Lung (tissue), 12 donors: ENCODE measurements around the gene EXOC2. TPM values are rescaled to one million over a fixed set of nuclear protein-coding genes. Genes with fewer than 3 reads are reported as not detected.
A peak's percentile ranks its signal among the peaks of the same experiment; 100 is the strongest.

ENCODE experiments used
- ATAC-seq: fragments of 200-7000 bp; cut with Tn5 transposase; one replicate; pipeline ENCODE4 v1.9.1; 2020; ENCODE audit warnings: moderate number of reproducible peaks; ENCODE audit not compliant: insufficient read depth, low FRiP score
- DNase-seq, 3 donors: peaks; one replicate each; pipeline ENCODE4 v3.0.0-alpha.2; 2013 to 2017
- H3K27ac ChIP-seq, 2 donors: one replicate each; pipeline ENCODE4 v1.5.1; 2013; ENCODE audit warnings: mild to moderate bottlenecking in 2 of 2, moderate library complexity in 2 of 2, control low read depth in 1 of 2, inconsistent platforms in 1 of 2, low read depth in 1 of 2, low read length in 1 of 2
- H3K27me3 ChIP-seq, 3 donors: one replicate each; pipeline ENCODE4 v1.5.1; 2013; ENCODE audit warnings: low read length in 2 of 3; ENCODE audit not compliant: control insufficient read depth in 3 of 3, insufficient read depth in 3 of 3
- H3K36me3 ChIP-seq, 4 donors: one replicate each; pipeline ENCODE4 v1.5.1; 2013; ENCODE audit warnings: low read length in 4 of 4, mild to moderate bottlenecking in 1 of 4, moderate library complexity in 1 of 4; ENCODE audit not compliant: control insufficient read depth in 4 of 4, insufficient read depth in 4 of 4
- H3K4me1 ChIP-seq, 5 donors: one replicate each; pipeline ENCODE4 v1.5.1; 2013; ENCODE audit warnings: low read length in 5 of 5, mild to moderate bottlenecking in 2 of 5, moderate library complexity in 1 of 5; ENCODE audit not compliant: control insufficient read depth in 5 of 5, insufficient read depth in 5 of 5
- H3K4me3 ChIP-seq: one replicate; pipeline ENCODE4 v1.5.1; 2013; ENCODE audit warnings: mild to moderate bottlenecking, control low read depth, moderate library complexity
- H3K9ac ChIP-seq, 2 donors: one replicate each; pipeline ENCODE4 v1.5.1; 2013; ENCODE audit warnings: low read length in 2 of 2, control low read depth in 1 of 2; ENCODE audit not compliant: insufficient read depth in 1 of 2
- H3K9me3 ChIP-seq, 4 donors: one replicate each; pipeline ENCODE4 v1.5.1; 2013; ENCODE audit warnings: low read length in 3 of 4, mild to moderate bottlenecking in 1 of 4, moderate library complexity in 1 of 4; ENCODE audit not compliant: control insufficient read depth in 4 of 4, insufficient read depth in 3 of 4
- WGBS, 2 donors: extraction: QIAGEN DNeasy Blood & Tissue Kit; methylation state at CpG; one replicate each; pipeline ENCODE4 v1.1.7; 2013; 5-methylcytosine and 5-hydroxymethylcytosine counted together
- polyA plus RNA-seq, 2 donors: library from polyadenylated mRNA; stranded (reverse); fragments of 200-250 nt; gene quantifications; one replicate each; pipeline ENCODE4 v1.2.1, GENCODE V29; 2013
- total RNA-seq, 2 donors: library from RNA; depleted of rRNA in 1 of 2; stranded (reverse); fragments of >200 nt in 1 of 2; gene quantifications; one replicate each; pipeline ENCODE4 v1.2.1, GENCODE V29; 2014 to 2021
- TF ChIP-seq, protein P1 (sequence below): IDR thresholded peaks from 2 replicates; pipeline ENCODE4 v1.5.1; 2012; ENCODE audit warnings: mild to moderate bottlenecking; ENCODE audit errors: control extremely low read depth, extremely low read depth
- donor health status: control.
- donor health status: control.
- donor health status: Bipolar disorder and iron deficiency.
- donor health status: healthy.
- donor health status: DM: yes; HTN: yes; CAD: no.

Gene EXOC2
- total and polyA plus RNA-seq, 4 donors = 6.3 to 33.0 (median 12.8) TPM

DNA sequence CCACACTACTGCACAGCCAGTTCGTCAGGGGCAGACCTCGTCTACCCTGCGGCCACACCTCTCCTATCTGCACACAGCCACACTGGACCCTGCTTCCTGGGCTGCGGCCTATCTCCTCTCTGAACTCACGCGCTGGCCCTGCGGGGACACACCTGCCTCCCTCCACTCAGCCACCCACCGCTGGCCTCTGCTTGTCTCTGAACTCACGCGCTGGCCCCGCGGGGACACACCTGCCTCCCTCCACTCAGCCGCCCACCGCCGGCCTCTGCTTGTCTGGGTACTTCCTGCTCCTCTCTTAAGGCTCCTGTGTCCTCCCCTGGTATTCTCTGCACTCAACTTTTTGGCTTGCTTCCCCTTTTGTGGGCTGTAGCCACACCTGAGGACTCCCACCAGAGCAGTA lies 88.4 kb downstream of the EXOC2 start:
- ATAC-seq (no peak), DNase-seq (no peak)
- H3K9me3 ChIP-seq = no peaks in the 10 kb centered on the region
- 83 to 95% methylated on average over 15 of the region's 15 CpGs for WGBS, 2 donors
- H3K36me3 ChIP-seq = peaks cover 2 to 12% (median 10%) of the 10 kb centered on the region in 4 donors
- TF ChIP-seq, protein P1, sequence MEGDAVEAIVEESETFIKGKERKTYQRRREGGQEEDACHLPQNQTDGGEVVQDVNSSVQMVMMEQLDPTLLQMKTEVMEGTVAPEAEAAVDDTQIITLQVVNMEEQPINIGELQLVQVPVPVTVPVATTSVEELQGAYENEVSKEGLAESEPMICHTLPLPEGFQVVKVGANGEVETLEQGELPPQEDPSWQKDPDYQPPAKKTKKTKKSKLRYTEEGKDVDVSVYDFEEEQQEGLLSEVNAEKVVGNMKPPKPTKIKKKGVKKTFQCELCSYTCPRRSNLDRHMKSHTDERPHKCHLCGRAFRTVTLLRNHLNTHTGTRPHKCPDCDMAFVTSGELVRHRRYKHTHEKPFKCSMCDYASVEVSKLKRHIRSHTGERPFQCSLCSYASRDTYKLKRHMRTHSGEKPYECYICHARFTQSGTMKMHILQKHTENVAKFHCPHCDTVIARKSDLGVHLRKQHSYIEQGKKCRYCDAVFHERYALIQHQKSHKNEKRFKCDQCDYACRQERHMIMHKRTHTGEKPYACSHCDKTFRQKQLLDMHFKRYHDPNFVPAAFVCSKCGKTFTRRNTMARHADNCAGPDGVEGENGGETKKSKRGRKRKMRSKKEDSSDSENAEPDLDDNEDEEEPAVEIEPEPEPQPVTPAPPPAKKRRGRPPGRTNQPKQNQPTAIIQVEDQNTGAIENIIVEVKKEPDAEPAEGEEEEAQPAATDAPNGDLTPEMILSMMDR = no peak
- H3K4me3 ChIP-seq = no peak overlapping the region
- no peak overlapping the region for H3K27ac ChIP-seq
- H3K27me3 ChIP-seq = no peaks in the 10 kb centered on the region
- no peak overlapping the region for H3K9ac ChIP-seq
- H3K4me1 ChIP-seq = peaks cover 0 to 3% (median 0%) of the 10 kb centered on the region in 5 donors

DNA sequence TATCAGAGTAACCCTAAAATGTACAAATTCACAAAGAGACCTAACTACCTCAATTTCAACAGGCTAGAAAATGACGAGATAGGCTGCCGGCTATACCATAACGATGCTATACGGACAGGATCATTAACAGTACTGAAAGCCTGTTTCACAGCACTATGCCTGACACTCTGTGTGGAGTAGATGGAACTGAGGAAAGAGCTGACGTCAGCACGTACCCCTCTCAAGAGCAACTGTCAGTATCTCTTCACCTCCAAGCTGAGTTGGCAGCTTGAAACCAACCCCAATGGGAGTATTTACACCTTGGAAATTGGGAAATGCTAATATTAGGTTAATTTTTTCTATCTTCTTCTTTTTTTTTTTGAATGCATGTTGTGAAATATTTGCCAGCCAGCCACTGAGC lies 89.7 kb downstream of the EXOC2 start:
- 95 to 96% methylated on average over 6 of the region's 6 CpGs for WGBS, 2 donors
- Histone ChIP-seq H3K4me3 (no peak overlapping the region), H3K4me1 (peaks cover 0 to 15% (median 0%) of the 10 kb centered on the region in 5 donors), H3K9ac (no peak overlapping the region), H3K27ac (no peak overlapping the region), H3K9me3 (no peaks in the 10 kb centered on the region), H3K27me3 (no peaks in the 10 kb centered on the region), H3K36me3 (peaks cover 0 to 12% (median 9%) of the 10 kb centered on the region in 4 donors)
- TF ChIP-seq, protein P1 = no peak
- ATAC-seq = no peak
- no peak for DNase-seq

DNA sequence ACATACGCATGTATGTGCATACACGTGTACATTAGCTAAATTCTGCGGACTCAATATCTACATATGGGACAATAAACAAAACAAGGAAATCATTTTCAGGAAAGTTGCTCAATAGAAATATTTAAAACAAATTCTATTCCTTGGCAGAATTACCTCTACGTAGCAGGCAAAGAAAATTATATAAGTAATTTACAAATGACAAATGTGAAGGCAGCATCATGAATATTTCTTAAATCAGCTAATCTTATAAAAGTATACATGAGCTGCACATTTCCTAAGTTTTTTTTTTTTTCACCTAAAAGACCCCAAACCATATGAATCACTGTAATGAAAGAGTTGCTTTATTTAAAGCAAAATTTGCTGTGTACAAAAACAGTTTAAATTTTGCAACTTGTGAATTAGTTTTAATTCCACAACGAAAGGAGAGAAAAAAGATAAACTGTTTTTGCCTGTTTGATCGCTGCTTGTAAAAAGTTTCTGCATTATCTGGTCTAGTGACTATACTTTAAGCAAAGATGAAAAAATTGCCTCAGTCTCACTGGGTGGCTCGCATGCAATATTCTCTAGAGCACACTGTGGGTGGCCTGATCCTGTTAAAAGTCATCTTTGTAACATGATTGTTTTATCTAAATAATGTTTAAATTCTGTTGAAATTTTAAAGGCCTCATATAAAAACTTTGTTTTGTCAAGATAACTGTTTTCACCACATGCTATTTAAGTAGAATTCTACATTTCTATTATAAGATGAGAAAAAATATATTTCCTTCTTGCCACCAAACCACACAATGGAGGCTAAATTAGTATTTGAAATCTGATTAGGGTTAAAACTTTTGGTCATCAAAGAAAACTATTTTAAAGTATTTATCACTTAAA lies 93.1 kb downstream of the EXOC2 start:
- 96% methylated on average over 7 of the region's 7 CpGs for WGBS, 2 donors
- Histone ChIP-seq H3K27ac (no peak overlapping the region), H3K9ac (no peak overlapping the region), H3K4me1 (peaks cover 0 to 15% (median 0%) of the 10 kb centered on the region in 5 donors), H3K36me3 (peaks cover 0 to 16% (median 10%) of the 10 kb centered on the region in 4 donors), H3K27me3 (no peaks in the 10 kb centered on the region), H3K4me3 (no peak overlapping the region), H3K9me3 (no peaks in the 10 kb centered on the region)
- peak; percentile 32 to 84 (median 79) for DNase-seq
- no peak for ATAC-seq
- TF ChIP-seq, protein P1 = no peak
